ENCODE data around the gene KLRC4.

DNA sequence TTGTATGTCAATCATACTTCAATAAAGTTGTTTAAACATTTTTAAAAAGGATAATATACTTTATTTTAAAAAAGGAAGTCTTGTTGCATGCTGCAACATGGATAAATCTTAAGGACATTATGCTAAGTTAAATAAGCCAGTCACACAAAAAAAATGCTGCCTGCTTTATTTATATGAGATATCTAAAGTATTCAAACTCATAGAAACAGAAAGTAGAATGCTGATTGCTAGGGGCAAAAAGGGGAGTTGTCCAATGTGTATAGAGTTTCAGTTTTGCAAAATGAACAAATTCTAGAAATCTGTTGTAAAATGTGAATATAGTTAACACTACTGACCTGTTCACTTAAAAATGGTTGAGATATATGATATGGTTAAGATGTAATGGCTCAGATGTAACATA is 8.7 kb downstream of the KLRC4 start:
- TF ChIP-seq, protein P1, sequence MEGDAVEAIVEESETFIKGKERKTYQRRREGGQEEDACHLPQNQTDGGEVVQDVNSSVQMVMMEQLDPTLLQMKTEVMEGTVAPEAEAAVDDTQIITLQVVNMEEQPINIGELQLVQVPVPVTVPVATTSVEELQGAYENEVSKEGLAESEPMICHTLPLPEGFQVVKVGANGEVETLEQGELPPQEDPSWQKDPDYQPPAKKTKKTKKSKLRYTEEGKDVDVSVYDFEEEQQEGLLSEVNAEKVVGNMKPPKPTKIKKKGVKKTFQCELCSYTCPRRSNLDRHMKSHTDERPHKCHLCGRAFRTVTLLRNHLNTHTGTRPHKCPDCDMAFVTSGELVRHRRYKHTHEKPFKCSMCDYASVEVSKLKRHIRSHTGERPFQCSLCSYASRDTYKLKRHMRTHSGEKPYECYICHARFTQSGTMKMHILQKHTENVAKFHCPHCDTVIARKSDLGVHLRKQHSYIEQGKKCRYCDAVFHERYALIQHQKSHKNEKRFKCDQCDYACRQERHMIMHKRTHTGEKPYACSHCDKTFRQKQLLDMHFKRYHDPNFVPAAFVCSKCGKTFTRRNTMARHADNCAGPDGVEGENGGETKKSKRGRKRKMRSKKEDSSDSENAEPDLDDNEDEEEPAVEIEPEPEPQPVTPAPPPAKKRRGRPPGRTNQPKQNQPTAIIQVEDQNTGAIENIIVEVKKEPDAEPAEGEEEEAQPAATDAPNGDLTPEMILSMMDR (conservative IDR thresholded peaks at IDR 0.05; ENCODE audit: low read depth, low read length): no peak
- no peak for TF ChIP-seq EZH2phosphoT487 (IDR thresholded peaks at IDR 0.05; ENCODE audit: borderline replicate concordance, low read length)

Data from PC-3 (cell line).